PFSK-1 (cell line): ENCODE results near the gene HMCN2.

ENCODE experiments used
- POLR2AphosphoS5 ChIP-seq: IDR thresholded peaks from 2 replicates; pipeline ENCODE4 v1.6.1; 2012; ENCODE audit warnings: low read depth, mild to moderate bottlenecking, control low read depth, low read length, moderate library complexity
- SIN3A ChIP-seq: IDR thresholded peaks from 2 replicates; pipeline ENCODE4 v1.6.1; 2012; ENCODE audit warnings: mild to moderate bottlenecking, low read length, moderate library complexity, borderline replicate concordance; ENCODE audit not compliant: insufficient read depth
- TF ChIP-seq, protein P1 (sequence below), 2 experiments: IDR thresholded peaks; 2 replicates each; pipeline versions ENCODE4 v1.6.1 to v1.8.0; 2011 to 2012; ENCODE audit warnings: low read depth in 2 of 2, low read length in 2 of 2, control low read depth in 1 of 2, inconsistent platforms in 1 of 2, mild to moderate bottlenecking in 1 of 2, moderate library complexity in 1 of 2; ENCODE audit not compliant: insufficient read depth in 1 of 2

DNA sequence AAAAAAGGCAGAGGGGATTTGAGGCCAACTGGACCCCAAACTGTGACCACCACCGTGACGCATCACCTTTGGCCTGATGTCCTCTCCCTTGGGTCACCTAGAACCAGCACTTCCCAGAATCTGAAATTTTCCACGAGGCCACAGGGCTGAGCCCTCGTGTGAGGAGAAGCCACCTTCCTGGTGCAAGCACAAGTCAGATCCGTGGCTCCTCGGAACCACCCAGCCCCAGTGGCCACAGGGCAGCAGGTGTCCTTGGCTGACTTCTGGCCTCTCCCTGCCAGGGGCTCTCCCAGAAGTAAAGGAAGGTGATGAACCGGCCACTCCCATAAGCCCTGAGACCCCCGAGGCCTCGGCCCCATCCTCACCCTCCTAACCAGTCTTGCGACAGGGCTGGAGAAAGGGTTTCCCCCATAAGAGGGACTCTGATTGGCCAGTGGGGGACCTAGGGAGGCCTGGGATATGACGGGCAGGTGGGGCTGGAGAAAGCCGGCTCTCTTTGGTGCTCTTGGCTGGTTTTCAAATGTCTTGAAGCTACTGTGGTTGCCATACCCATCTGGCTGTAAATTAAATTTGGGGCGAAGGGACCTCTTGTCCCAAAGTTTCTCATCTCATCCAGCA is 20.9 kb upstream of the HMCN2 start:
- no peak for TF ChIP-seq SIN3A
- TF ChIP-seq, protein P1, sequence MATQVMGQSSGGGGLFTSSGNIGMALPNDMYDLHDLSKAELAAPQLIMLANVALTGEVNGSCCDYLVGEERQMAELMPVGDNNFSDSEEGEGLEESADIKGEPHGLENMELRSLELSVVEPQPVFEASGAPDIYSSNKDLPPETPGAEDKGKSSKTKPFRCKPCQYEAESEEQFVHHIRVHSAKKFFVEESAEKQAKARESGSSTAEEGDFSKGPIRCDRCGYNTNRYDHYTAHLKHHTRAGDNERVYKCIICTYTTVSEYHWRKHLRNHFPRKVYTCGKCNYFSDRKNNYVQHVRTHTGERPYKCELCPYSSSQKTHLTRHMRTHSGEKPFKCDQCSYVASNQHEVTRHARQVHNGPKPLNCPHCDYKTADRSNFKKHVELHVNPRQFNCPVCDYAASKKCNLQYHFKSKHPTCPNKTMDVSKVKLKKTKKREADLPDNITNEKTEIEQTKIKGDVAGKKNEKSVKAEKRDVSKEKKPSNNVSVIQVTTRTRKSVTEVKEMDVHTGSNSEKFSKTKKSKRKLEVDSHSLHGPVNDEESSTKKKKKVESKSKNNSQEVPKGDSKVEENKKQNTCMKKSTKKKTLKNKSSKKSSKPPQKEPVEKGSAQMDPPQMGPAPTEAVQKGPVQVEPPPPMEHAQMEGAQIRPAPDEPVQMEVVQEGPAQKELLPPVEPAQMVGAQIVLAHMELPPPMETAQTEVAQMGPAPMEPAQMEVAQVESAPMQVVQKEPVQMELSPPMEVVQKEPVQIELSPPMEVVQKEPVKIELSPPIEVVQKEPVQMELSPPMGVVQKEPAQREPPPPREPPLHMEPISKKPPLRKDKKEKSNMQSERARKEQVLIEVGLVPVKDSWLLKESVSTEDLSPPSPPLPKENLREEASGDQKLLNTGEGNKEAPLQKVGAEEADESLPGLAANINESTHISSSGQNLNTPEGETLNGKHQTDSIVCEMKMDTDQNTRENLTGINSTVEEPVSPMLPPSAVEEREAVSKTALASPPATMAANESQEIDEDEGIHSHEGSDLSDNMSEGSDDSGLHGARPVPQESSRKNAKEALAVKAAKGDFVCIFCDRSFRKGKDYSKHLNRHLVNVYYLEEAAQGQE (IDR thresholded peaks at IDR 0.05; ENCODE audit: insufficient read depth in 1 of 2, low read depth in 2 of 2, low read length in 2 of 2) = no peak
- no peak for TF ChIP-seq POLR2AphosphoS5
